Measurements from ENCODE around the gene COL7A1. TPM values are rescaled to one million over a fixed set of nuclear protein-coding genes. Genes with fewer than 3 reads are reported as not detected.

Gene COL7A1
- polyA plus RNA-seq, 1 of the 3 experiments (the other 2 are of a cell fraction) = 10.8 TPM

DNA sequence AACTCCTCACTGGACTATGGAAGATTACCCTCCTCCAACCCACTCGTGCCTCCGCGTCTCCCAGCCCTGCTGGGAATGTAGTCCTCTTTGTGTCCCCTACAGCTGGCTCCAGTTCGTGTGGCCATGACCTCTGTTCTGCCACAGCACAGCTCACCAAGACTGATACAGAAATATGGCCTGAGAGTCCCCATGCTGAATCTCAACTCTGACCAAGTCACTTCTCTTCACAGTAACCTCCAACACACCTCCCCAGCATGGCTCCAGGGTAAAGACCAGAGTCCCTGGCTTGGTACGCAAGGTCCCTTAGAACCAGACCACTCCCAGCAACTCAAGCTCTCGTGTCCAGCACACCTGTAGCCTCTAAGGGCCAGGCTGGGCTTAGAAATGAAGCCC, 2.3 kb upstream of the COL7A1 start:
- 90% methylated on average over 6 of the region's 6 CpGs for WGBS (ENCODE audit: low lambda C conversion rate)
- no peaks in the 10 kb centered on the region for H4K20me1 ChIP-seq (ENCODE audit: insufficient read depth)
- no peak overlapping the region for H3K4me3 ChIP-seq (ENCODE audit: low read depth in 2 of 2, low read length in 1 of 2)
- no peaks in the 10 kb centered on the region for H3K27me3 ChIP-seq (ENCODE audit: insufficient read depth)
- H3K9me2 ChIP-seq = no peaks in the 10 kb centered on the region
- H3F3A ChIP-seq (replicated peaks; ENCODE audit: insufficient read depth) = peaks cover 45% of the 10 kb centered on the region
- DNase-seq = no peak
- peak overlapping the region in 1 of 2 experiments; percentile 96; a peak in 2 of 4 replicates for H3K27ac ChIP-seq (ENCODE audit: low read depth in 2 of 2, low read length in 1 of 2)
- H3K4me2 ChIP-seq = no peak overlapping the region
- ChIA-PET CTCF (interaction anchor here (1.6 kb wide), 1 partner anchor 38 kb away, joined by 9 read pairs; the partner anchor contains the start of gene SLC26A6), POLR2A (interaction anchor here (0.6 to 1.7 kb wide), 2 partner anchors 65 to 1260 kb away, joined by 3 to 4 read pairs; partner anchors contain the start of gene CELSR3)
- no peak overlapping the region for H3K9ac ChIP-seq
- peaks cover 9 to 27% of the 10 kb centered on the region in 2 experiments for H3K36me3 ChIP-seq (replicated peaks in 1 of 2; ENCODE audit: control insufficient read depth in 1 of 2, insufficient read depth in 2 of 2, low read length in 1 of 2)
- H2AFZ ChIP-seq (ENCODE audit: low read depth) = no peak overlapping the region
- no peaks in the 10 kb centered on the region for H3K9me3 ChIP-seq
- peaks cover 30 to 37% of the 10 kb centered on the region in 2 experiments; a peak in 3 of 4 replicates for H3K4me1 ChIP-seq (ENCODE audit: control insufficient read depth in 1 of 2, insufficient read depth in 2 of 2, low read depth in 1 of 2, low read length in 1 of 2)
- TF ChIP-seq YY1 (IDR thresholded peaks at IDR 0.05; ENCODE audit: low read depth) (no peak), TAF1 (IDR thresholded peaks at IDR 0.05; ENCODE audit: borderline replicate concordance, low read depth, low read length) (no peak), ELF1 (IDR thresholded peaks at IDR 0.05) (no peak), FOXJ3 (CRISPR knock-in tag; IDR thresholded peaks at IDR 0.05) (no peak), CTCF (IDR thresholded peaks at IDR 0.05) (no peak), FOSL2 (IDR thresholded peaks at IDR 0.05; ENCODE audit: borderline replicate concordance, low read depth) (no peak), POLR2AphosphoS5 (IDR thresholded peaks at IDR 0.05; ENCODE audit: low read depth, low read length) (no peak), REST (IDR thresholded peaks at IDR 0.05; ENCODE audit: low read depth, low read length) (no peak), MXI1 (IDR thresholded peaks at IDR 0.05; ENCODE audit: low read depth, low read length) (no peak), NRF1 (IDR thresholded peaks at IDR 0.05; ENCODE audit: low read depth, low read length) (no peak)
- TF ChIP-seq, protein P1, sequence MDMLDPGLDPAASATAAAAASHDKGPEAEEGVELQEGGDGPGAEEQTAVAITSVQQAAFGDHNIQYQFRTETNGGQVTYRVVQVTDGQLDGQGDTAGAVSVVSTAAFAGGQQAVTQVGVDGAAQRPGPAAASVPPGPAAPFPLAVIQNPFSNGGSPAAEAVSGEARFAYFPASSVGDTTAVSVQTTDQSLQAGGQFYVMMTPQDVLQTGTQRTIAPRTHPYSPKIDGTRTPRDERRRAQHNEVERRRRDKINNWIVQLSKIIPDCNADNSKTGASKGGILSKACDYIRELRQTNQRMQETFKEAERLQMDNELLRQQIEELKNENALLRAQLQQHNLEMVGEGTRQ (IDR thresholded peaks at IDR 0.05; ENCODE audit: borderline replicate concordance, low read depth, low read length) = no peak
- peaks cover 5% of the 10 kb centered on the region; the same call in 1 of the 2 replicates for H3K79me2 ChIP-seq (ENCODE audit: insufficient read depth)

Data from SK-N-SH (cell line).